GM18517 (cell line): ENCODE measurements around the gene MEF2D.

Source experiments
- ATAC-seq: cut with Tn5 transposase; IDR thresholded peaks from one replicate; pipeline ENCODE4 v1.9.1; 2021; ENCODE audit warnings: mild to moderate bottlenecking, moderate library complexity; ENCODE audit not compliant: unreplicated experiment

The MEF2D gene

GRCh38 chr1:156430866-156431265, 69.7 kb downstream of the MEF2D start:
- no peak for ATAC-seq

GRCh38 chr1:156430303-156430702, 70.3 kb downstream of the MEF2D start:
- no peak for ATAC-seq

GRCh38 chr1:156429313-156430060, 71.1 kb downstream of the MEF2D start:
- ATAC-seq, result no peak

GRCh38 chr1:156428746-156429288, 71.8 kb downstream of the MEF2D start:
- no peak for ATAC-seq

GRCh38 chr1:156427957-156428356, 72.6 kb downstream of the MEF2D start:
- ATAC-seq, result no peak

GRCh38 chr1:156425943-156426342, 74.6 kb downstream of the MEF2D start:
- ATAC-seq, result no peak

GRCh38 chr1:156424806-156425432, 75.7 kb downstream of the MEF2D start:
- no peak for ATAC-seq

- no peak for ATAC-seq
These were observed 76.9 kb downstream of the MEF2D start for GRCh38 chr1:156423422-156424352.

GRCh38 chr1:156422602-156423091, 77.9 kb downstream of the MEF2D start:
- ATAC-seq, result no peak

- no peak for ATAC-seq
These were observed 78.5 kb downstream of the MEF2D start for GRCh38 chr1:156421939-156422601.

- peak; percentile 72 for ATAC-seq
These were observed 79.3 kb downstream of the MEF2D start for GRCh38 chr1:156421062-156421938.

- ATAC-seq, result no peak
These were observed 80.1 kb downstream of the MEF2D start for GRCh38 chr1:156420205-156421061.

GRCh38 chr1:156419854-156420204, 80.7 kb downstream of the MEF2D start:
- no peak for ATAC-seq

GRCh38 chr1:156418416-156419070, 82.0 kb downstream of the MEF2D start:
- no peak for ATAC-seq

GRCh38 chr1:156417401-156418020, 83.1 kb downstream of the MEF2D start:
- ATAC-seq, result no peak

- no peak for ATAC-seq
These were observed 83.6 kb downstream of the MEF2D start for GRCh38 chr1:156416993-156417392.

GRCh38 chr1:156414461-156415064, 86.0 kb downstream of the MEF2D start:
- no peak for ATAC-seq
